ENCODE data around the gene SLC11A2.

The SLC11A2 gene

GRCh38 chr12:51013441-51013840 is 12.7 kb downstream of the SLC11A2 start:
- no peaks in the 10 kb centered on the region for H3K27me3 ChIP-seq (ENCODE audit: control insufficient read depth, low read length)
- no peaks in the 10 kb centered on the region for H4K20me1 ChIP-seq (ENCODE audit: control insufficient read depth, insufficient read depth, low read depth, low read length)
- no peak for TF ChIP-seq EZH2phosphoT487 (IDR thresholded peaks at IDR 0.05; ENCODE audit: borderline replicate concordance, low read length)
- TF ChIP-seq, protein P1, sequence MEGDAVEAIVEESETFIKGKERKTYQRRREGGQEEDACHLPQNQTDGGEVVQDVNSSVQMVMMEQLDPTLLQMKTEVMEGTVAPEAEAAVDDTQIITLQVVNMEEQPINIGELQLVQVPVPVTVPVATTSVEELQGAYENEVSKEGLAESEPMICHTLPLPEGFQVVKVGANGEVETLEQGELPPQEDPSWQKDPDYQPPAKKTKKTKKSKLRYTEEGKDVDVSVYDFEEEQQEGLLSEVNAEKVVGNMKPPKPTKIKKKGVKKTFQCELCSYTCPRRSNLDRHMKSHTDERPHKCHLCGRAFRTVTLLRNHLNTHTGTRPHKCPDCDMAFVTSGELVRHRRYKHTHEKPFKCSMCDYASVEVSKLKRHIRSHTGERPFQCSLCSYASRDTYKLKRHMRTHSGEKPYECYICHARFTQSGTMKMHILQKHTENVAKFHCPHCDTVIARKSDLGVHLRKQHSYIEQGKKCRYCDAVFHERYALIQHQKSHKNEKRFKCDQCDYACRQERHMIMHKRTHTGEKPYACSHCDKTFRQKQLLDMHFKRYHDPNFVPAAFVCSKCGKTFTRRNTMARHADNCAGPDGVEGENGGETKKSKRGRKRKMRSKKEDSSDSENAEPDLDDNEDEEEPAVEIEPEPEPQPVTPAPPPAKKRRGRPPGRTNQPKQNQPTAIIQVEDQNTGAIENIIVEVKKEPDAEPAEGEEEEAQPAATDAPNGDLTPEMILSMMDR (IDR thresholded peaks at IDR 0.05; ENCODE audit: low read depth, low read length, poor library complexity, severe bottlenecking) = no peak
- H3K79me2 ChIP-seq (ENCODE audit: control insufficient read depth, low read length) = peaks cover 84% of the 10 kb centered on the region
- H3F3A ChIP-seq (ENCODE audit: control insufficient read depth, insufficient read depth) = no peaks in the 10 kb centered on the region
- H3K9me3 ChIP-seq (ENCODE audit: control insufficient read depth, insufficient read depth, low read length) = no peaks in the 10 kb centered on the region
- H3K36me3 ChIP-seq (ENCODE audit: control insufficient read depth, low read length) = 0 out of 2 replicates have a peak, but pooled peaks cover 3% of the 10 kb centered on the region
- H3K4me3 ChIP-seq (ENCODE audit: low read length) = no peak overlapping the region
- H3K4me1 ChIP-seq (ENCODE audit: control insufficient read depth, low read length) = peaks cover 6% of the 10 kb centered on the region
- no peak overlapping the region for H3K27ac ChIP-seq (ENCODE audit: low read depth, low read length)
- H3K9me2 ChIP-seq (replicated peaks; ENCODE audit: control insufficient read depth, low read length) = no peaks in the 10 kb centered on the region
- no peak overlapping the region for H3K4me2 ChIP-seq (ENCODE audit: low read length)

DNA sequence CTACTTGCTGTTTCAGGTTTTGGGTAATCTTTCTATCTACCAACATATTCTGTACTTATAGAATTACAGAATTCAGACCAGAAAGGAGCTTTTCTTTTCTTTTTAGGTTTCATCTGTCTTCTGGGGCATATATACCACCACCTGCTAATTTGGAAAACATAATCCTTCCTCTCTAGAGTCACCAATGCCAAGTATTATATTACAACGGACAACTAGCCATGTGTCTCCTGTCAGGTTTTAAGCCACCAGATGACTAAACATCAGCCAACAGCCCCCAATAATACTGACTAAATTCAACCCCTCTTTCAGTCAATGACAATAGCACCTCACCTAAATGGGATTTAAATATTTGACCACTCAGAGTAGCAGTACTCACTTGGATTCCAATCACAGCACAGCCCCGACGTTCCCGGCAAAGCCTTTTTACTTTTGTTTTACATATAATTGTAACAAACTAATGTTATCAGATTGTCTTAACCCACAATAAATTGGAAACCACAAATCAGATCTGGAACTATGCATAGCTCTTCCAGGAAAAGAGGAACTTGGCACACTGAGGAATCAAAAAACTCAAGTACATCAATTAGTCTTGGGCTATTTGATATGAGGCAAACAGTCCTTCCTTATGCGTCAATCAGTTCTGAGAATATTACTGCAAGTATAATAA is 13.5 kb downstream of the SLC11A2 start:
- Histone ChIP-seq H3K36me3 (ENCODE audit: control insufficient read depth, low read length) (0 out of 2 replicates have a peak, but pooled peaks cover 3% of the 10 kb centered on the region), H3K79me2 (ENCODE audit: control insufficient read depth, low read length) (peaks cover 77% of the 10 kb centered on the region)
- no peak for TF ChIP-seq EZH2phosphoT487 (IDR thresholded peaks at IDR 0.05; ENCODE audit: borderline replicate concordance, low read length)
- TF ChIP-seq, protein P1 (IDR thresholded peaks at IDR 0.05; ENCODE audit: low read depth, low read length, poor library complexity, severe bottlenecking) = no peak

GRCh38 chr12:51011955-51012354 is 14.2 kb downstream of the SLC11A2 start:
- H3F3A ChIP-seq (ENCODE audit: control insufficient read depth, insufficient read depth) = no peaks in the 10 kb centered on the region
- no peaks in the 10 kb centered on the region for H4K20me1 ChIP-seq (ENCODE audit: control insufficient read depth, insufficient read depth, low read depth, low read length)
- H3K36me3 ChIP-seq (ENCODE audit: control insufficient read depth, low read length) = peaks cover 3% of the 10 kb centered on the region; the same call in 1 of the 2 replicates
- no peak overlapping the region for H3K27ac ChIP-seq (ENCODE audit: low read depth, low read length)
- peaks cover 6% of the 10 kb centered on the region for H3K4me1 ChIP-seq (ENCODE audit: control insufficient read depth, low read length)
- peaks cover 70% of the 10 kb centered on the region for H3K79me2 ChIP-seq (ENCODE audit: control insufficient read depth, low read length)
- no peaks in the 10 kb centered on the region for H3K27me3 ChIP-seq (ENCODE audit: control insufficient read depth, low read length)
- H3K9me3 ChIP-seq (ENCODE audit: control insufficient read depth, insufficient read depth, low read length) = no peaks in the 10 kb centered on the region
- H3K4me2 ChIP-seq (ENCODE audit: low read length) = no peak overlapping the region
- no peak overlapping the region for H3K4me3 ChIP-seq (ENCODE audit: low read length)
- no peak for TF ChIP-seq EZH2phosphoT487 (IDR thresholded peaks at IDR 0.05; ENCODE audit: borderline replicate concordance, low read length)
- TF ChIP-seq, protein P1 (IDR thresholded peaks at IDR 0.05; ENCODE audit: low read depth, low read length, poor library complexity, severe bottlenecking) = no peak
- H3K9me2 ChIP-seq (replicated peaks; ENCODE audit: control insufficient read depth, low read length) = no peaks in the 10 kb centered on the region

More for the DNA sequence above, 13.5 kb downstream of the SLC11A2 start:
- Histone ChIP-seq H3K4me2 (ENCODE audit: low read length) (no peak overlapping the region), H3K27ac (ENCODE audit: low read depth, low read length) (no peak overlapping the region), H3K4me1 (ENCODE audit: control insufficient read depth, low read length) (peaks cover 6% of the 10 kb centered on the region), H3K4me3 (ENCODE audit: low read length) (no peak overlapping the region), H3K9me2 (replicated peaks; ENCODE audit: control insufficient read depth, low read length) (no peaks in the 10 kb centered on the region), H3F3A (ENCODE audit: control insufficient read depth, insufficient read depth) (no peaks in the 10 kb centered on the region), H3K9me3 (ENCODE audit: control insufficient read depth, insufficient read depth, low read length) (no peaks in the 10 kb centered on the region), H3K27me3 (ENCODE audit: control insufficient read depth, low read length) (no peaks in the 10 kb centered on the region), H4K20me1 (ENCODE audit: control insufficient read depth, insufficient read depth, low read depth, low read length) (no peaks in the 10 kb centered on the region)
